Muscle of back (tissue), 11 donors: Measurements from ENCODE around the gene ADAMTS19. TPM values are rescaled to one million over a fixed set of nuclear protein-coding genes. Genes with fewer than 3 reads are reported as not detected.
"Not testable (repeated sequence)": the region's sequence is repeated elsewhere in the genome, so short reads cannot be mapped to it uniquely, and the experiment has no call there.

ENCODE experiments used
- DNase-seq, 3 donors: peaks; one replicate each; pipeline versions ENCODE4 v3.0.0 to v3.0.0-alpha.2; 2013
- polyA plus RNA-seq, 10 donors: library from polyadenylated mRNA; unstranded; fragments of 120-200 nt; gene quantifications; one replicate each; pipeline ENCODE4 v1.2.1, GENCODE V29; 2013; ENCODE audit not compliant: insufficient read length in 10 of 10

Gene ADAMTS19
- polyA plus RNA-seq, 10 donors, result 9.0 to 21.9 (median 14.5) TPM

DNA sequence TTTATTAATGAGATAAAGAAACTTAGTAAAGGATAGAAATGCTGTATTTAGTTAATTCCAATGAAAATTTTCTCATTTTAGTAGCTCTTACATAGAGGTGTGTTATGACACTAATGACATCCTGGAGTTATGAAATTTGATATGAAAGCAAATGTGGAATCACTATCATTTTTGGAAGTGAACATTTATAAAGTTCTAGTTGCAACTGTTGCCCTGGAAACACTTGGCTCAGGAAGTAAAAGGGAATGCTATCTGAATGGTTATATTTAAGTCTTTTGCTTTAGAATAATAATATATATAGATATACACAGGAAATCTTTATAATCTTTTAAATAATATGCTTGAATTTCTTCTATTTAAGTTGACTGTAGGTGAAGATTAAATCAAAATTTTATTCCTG lies 16.7 kb downstream of the ADAMTS19 start:
- DNase-seq, result peak in 1 of 3 donors; percentile 70

DNA sequence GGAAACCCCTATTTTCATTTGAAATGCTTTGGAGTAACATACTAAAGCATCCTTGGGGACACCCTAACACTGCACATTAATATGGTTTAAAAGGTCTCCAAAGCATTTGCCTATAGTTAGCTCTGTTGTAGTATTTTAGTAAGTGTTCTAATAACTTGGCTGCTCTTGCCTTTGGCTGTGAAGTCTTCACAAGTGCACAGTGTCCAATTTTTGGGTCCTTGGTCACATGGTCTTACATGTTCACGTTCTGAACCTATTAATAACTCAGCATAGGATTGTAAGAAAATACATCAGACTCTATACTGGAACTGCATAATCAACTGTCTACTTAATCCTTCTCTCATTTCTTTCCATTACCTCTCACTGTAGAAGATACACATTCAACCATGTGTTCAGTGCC lies 17.4 kb downstream of the ADAMTS19 start:
- DNase-seq, result peak; percentile 60 to 85 (median 67)

DNA sequence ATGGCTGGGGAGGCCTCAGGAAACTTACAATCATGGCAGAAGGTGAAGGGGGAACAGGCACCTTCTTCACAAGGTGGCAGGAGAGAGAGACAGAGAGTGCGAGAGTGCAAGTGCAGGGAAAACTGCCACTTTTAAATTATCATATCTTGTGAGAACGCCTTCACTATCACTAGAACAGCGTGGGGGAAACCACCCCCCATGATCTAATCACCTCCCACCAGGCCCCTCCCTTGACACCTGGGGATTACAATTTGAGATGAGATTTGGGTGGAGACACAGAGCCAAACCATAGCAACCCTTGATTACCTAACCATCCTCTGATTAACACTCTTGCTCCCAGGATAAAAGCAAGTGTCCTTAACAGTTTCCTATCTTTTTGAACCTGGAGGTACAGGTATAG lies 21.1 kb downstream of the ADAMTS19 start:
- no peak for DNase-seq

DNA sequence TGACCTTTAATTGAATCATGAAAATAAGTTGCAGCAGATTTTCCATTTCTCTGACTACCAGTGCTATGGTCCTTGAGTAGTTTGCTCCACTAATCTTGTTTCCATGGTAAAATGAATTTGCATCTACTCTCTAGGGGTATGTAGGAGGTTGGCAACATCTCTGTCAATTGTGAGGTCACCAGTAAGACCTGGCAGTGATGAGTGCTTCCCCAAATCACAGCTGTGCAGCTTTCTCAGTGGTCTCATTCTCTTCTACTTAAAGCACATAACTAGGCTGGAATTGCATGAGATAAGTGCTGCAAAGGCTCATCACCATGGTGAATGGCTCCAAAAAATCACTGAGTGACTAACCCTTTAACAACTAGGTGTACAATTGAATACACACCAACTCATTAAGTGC lies 36.3 kb downstream of the ADAMTS19 start:
- DNase-seq, result peak; percentile 80 to 95 (median 90)

DNA sequence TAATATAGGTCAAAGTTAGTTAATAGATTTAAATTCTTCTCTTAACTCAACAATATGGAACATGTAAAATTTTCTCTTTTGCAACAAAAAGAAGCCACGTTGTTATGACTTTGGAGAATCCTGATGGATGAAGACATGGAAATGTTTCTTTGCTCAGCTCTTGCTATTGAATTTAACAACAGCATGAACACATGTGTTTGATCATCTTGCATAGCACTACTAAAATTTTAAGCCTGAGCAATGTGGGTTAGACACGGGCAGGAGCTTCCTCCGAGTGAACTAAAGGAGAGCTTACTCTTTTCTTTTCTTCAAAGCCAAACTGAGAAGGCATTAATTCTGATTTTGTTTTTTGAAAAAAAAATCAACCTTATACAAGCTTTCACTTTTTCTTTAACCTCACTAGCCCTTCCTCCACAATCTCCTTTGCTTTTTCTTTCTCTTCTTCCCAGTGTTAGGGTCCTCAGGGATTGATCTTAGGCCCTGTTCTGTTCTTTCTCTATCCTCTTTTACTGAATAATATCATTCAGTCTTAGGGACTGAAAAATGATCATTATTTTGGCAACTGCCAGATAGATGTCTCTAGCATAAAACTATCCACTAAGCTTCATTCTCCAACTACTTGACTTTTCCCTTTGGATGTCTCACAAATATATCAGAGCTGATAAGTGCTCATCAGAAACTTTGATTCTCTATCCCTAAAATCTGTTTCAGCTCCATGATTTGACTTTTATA lies 36.9 kb downstream of the ADAMTS19 start:
- DNase-seq, result peak in 2 of 3 donors; percentile 31 to 70

DNA sequence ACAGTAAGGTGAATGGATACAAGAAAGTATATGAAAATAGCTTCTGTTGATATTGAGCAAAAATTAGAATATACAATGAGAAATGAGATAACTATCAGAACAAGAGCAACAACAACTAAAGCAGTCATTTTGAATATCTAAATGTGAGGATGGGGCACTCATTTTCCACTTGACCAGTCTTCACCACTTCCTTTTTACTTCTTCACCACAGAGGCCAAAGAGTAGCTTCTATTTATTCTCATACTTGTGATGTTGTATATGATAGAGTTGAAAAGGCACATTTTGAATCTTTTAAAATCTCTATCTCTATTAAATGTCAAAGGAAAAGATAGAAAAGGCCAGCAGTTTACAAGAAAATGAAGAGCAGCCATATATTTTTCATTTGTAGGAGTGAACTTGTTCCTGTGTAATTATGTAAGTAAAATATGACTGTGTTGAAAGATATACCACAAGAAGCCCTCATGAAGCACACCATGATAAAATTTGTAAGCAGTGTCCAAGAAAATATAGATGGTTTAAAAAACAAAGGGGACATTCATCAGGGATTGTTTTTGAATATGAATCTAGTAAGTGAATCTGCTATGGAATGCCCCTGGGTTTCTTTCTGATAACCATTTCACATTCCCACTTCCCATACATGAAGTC lies 39.2 kb downstream of the ADAMTS19 start:
- no peak for DNase-seq

DNA sequence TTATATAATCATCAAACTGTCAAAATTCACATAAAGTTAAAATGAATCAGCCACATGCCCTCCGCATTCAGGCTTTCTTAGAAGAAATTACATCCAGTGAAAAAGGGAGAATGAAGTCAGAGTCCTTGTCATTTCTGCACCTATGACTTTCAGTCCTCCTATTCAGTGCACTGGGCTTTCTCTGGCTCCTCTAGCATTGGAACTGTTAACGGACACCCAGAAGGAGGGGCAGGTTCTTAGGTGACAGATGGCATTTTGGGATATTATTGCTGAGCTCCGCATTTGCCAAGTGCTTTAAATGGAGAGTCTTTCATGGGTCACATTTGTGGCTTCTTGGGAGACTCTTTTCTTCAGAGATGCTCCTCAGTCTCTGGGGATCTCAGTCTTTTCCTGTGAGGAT lies 40.0 kb downstream of the ADAMTS19 start:
- no peak for DNase-seq

DNA sequence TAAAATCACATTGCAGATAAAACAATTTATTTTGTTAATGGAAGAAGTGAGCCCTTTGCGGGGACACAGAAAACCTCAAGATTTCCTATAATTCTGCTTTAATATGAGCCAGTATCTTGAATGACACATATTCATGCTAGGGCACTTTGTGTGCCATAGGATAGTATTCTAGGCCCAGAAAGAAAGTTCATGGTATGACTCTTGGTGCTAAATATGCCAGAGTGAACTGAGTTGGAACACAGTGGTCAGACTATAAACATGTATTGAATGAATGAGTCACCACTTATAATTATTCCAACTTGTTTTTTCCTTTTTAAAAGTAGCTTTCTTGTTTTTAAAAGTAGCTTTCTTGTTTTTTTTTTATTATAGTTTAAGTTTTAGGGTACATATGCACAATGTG lies 46.0 kb downstream of the ADAMTS19 start:
- DNase-seq, result no peak

DNA sequence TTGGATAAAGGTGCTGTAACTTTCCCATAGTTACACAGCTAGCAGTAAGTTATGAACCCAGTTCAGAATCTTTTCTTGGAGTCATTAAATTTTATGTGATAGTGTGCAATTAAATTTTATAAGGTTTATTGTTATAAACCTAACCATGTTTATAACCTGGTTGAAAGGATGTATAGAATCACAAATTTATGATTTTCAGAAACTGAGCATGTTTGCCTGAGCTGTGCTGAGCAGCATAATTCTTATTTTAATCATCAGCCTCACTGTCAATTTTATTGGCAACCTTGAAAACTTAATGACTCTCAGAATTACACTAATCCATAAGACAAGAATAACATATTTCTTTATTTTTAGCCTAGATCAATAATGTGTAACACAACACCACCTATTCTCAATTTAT lies 46.9 kb downstream of the ADAMTS19 start:
- no peak for DNase-seq

DNA sequence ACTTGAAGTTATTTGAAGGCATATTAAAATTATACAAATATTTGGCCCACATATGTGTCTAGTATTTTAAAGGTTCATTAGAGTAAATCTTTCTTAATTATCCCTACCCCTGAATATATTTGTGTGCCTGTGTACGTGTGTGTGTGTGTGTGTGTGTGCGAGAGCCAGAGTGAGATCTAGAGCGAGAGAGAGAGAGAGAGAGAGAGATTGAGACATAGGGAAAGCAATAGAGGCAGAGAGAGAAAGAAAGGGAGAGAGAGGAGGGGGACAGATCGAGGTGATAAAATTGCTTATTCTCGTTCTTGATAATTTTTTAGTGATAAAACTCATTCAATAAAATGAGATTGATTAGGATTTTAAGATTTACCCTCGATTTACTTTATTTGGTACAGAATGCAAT lies 47.4 kb downstream of the ADAMTS19 start:
- no peak for DNase-seq

DNA sequence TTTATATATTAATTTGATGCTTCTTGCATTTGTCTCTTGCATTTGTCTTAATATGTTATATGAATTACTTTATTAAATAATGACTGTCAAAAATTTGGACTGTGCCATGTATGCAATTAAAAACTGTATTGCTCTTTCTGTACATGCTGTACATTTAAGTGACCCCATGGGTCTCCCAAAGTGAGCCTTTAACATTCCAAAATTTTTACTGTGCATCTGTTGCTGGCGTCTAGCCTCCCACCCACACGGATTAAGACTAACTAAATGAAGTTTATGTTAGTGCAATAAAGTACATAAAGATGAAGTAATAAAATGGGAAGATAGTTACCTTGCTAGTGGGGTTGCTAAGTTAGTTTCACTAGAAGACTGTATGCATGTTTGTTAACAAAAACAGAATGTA lies 48.5 kb downstream of the ADAMTS19 start:
- DNase-seq, result peak in 2 of 3 donors; percentile 27 to 77

DNA sequence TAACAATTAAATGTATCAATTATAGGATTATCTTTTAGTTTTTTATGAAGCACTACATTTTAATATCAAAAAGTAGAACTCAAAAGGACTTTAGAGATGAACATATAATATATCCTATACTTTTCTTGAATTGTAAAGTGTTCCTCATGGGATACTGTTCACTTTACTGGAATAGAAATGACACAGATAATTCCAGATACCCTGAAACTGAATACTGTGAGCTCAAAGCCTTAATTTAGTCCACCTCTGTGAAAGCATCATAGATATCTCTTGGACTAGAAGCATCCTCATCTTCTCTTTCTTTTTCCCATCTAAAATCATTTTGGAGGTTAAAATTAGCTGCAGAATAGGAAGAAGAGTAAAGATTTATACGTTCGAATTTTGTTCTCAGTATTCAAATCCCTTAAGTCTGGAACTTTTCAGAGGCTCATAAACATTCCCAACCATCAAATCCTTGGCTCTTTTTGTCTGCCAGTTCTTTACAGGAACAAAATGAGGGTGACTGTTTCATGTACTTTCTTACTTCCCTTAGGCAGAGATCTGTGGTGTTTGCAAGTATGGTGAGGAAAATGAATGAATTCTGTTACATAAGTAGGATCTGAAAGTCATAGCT lies 49.4 kb downstream of the ADAMTS19 start:
- DNase-seq, result peak in 1 of 3 donors; percentile 52

DNA sequence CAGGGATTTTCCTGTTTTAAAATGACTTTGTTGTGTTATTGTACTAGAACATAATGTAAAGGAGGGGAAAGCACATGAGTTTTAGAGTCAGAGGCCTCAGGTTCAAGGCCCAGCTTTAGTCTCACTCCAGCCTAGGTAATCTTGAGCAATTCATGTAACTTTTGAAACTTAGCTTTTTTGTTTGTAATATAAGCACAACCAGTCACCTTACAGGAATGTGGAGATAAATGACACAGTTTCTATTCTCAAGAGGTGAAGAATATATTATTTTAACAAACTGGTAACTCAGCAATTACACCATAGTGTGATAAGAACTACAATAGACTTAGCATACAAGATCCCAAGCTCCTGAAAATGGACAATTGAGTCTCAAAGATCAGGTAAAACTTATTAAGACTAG lies 51.2 kb downstream of the ADAMTS19 start:
- DNase-seq, result no peak

DNA sequence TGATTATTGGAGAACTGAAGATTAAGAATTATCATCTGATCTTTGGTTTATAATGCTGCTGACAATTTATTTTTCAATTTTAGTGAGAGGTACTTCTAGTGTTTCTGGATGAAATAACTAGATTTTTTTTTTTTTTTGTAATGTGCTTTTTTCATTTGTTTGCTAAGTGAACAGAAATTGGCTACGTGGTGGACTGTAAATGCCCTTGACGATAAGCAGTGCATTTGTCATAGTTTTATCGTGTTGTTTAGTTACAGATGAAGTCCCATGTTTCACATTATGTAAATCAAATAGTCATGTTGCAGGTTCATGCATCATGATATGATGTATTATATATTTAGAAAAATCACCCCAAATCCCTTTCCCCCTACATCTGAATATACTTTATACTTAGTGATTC lies 81.0 kb downstream of the ADAMTS19 start:
- peak in 1 of 3 donors; percentile 63 for DNase-seq

DNA sequence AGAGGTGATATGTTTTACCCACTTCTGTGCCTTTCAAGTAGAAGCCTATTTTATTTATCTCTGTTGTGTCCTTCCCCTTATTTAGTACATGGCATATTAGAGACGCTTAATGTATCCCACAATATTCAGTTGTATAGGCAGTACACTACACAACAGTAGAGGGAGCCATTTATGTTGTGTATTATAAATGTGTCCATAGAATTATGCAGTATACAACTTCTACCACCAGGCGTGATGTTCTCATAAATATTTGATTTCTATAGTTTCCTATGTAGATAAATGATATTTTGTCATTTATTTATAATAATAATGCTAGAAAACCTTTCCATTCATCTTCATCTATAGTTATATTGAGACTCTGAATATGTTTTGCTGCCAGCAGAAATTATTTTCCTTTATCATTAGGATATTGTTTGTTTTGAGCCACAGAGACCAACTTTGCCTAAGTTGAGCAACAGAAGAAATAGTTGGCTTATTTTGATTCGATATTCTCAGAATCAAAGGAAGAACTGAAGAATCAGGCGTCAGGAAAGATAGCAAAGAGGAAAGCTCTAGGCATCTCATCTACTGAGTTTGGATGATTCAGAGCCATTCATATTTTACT lies 81.7 kb downstream of the ADAMTS19 start:
- peak in 1 of 3 donors; percentile 42 for DNase-seq

DNA sequence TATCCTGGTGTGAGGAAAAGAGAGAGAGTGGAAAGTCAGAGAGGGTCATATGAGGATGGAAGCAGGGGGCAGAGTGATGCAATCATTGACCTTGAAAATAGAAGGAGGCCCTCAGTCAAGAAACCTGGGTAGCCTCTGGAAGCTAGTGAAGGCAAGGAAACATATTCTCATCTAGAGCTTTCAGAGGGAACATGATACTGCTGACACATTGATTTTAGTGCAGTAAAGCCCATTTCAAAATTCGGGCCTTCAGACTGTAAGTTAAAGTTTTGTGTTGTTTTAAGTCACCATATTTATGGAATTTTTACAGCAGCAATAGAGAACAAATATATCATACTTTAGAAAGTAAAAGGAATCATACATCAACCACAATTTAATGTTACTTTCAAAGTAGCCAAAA lies 87.0 kb downstream of the ADAMTS19 start:
- DNase-seq, result no peak

DNA sequence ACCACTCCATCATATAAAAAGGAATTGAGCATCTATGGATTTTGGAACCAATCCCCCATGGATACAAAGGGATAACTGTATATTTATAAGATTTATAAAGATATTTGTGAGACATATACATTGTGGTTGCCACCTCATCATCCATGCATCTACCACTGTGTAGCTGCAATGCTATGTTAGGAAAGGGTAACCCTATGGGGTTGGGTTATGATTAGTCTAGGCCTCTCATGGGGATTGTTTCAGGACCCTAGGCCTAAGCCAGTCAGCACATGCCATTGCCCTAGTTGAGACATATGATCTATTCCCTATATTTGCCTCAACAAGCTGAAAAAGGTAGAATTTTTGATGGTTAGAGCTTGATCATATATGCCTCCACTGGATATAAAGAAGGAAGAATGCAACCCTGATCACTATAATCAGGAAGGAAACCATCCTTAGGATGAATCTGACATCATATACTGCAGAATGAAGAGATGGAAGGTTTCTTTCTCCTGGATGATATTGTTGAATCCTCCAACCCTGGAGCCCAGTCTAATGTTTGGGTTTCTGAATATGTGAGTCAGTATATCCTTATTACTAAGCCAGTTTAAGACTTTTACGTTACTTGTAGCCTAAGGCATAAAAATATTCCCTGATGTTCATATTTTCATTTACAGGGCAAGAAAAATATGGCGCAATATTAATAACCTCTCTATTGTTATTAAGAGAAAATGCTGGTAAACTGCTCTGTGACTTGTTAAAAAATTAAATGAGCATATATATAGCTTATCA lies 94.2 kb downstream of the ADAMTS19 start:
- no peak for DNase-seq

DNA sequence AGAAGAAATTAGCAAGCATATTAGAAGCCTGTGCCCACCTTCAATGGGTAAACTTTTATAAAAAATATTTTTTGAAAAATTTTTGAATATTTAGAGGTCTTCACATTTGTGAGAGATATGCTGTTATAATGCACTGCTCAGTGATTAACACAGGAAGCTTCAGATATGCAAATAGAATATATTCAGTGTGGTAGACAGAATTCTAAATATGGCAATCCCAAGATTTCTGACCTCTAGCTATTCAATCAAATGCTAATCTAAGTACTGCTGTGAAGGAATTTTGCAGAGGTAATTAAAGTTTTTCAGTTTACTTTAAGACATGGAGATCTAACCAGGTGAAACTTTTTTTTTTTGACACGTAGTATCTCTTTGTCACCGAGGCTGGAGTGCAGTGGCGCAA lies 103.5 kb downstream of the ADAMTS19 start:
- DNase-seq, result no peak

DNA sequence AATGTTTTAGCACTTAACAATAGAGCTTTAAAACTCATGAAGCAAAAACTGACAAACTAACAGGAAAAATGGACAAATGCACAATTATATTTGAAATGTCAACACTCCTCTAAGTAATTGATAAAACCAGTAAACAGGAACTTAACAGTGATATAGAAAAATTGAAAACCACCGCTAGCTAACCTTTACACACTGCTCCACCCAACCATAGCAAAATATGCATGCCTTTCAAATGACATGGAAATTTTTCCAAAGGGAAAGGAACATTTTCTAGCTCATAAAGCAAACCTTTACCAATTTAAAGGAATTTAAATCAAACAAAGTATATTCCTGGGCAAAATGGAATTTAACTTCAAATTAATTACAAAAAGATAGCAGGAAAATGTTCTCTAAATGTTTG lies 109.2 kb downstream of the ADAMTS19 start:
- DNase-seq, result no peak

DNA sequence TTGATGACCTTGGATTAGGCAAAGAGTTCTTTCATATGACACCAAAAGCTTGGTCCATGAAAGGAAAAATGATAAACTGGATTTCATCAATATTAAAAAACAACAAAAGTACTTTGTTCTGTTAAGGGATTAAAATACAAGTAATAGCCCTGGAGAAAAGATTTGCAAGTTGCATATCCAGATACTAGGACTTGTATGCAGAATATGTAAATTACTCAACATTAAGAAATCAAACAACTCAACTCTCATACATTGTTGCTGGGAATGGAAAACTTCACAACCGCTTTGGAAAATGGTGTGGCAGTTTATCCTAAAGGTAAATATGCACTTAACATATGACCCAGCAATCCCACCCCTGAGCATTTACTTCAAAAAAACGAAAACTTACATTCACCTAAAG lies 112.0 kb downstream of the ADAMTS19 start:
- DNase-seq, result no peak

DNA sequence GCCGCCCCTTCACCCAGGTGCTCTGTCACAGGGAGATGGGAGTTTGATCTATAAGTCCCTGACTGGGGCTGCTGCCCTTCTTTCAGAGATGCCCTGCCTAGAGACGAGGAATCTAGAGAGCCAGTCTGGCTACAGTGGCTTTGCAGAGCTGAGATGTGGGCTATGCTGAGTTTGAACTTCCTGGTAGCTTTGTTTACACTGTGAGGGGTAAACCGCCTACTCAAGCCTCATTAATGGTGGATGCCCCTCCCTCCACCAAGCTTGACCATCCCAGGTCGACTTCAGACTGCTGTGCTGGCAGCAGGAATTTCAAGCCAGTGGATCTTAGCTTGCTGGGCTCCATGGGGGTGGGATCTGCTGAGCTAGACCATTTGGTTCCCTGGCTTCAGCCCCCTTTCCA lies 124.4 kb downstream of the ADAMTS19 start:
- DNase-seq, result not testable (repeated sequence)
